Stimulated activated CD8-positive, alpha-beta memory T cell treated with anti-CD3 and anti-CD28 coated beads, Interleukin-12 subunit alpha, Interleukin-12 subunit beta, amount 100 ng/mL, for 24 hours (primary cell): ENCODE data around the gene TLR4.

ENCODE experiments used
- DNase-seq: peaks from one replicate; pipeline ENCODE4 v3.0.0-alpha.2; 2020; ENCODE audit errors: extremely low read depth

The TLR4 gene

DNA sequence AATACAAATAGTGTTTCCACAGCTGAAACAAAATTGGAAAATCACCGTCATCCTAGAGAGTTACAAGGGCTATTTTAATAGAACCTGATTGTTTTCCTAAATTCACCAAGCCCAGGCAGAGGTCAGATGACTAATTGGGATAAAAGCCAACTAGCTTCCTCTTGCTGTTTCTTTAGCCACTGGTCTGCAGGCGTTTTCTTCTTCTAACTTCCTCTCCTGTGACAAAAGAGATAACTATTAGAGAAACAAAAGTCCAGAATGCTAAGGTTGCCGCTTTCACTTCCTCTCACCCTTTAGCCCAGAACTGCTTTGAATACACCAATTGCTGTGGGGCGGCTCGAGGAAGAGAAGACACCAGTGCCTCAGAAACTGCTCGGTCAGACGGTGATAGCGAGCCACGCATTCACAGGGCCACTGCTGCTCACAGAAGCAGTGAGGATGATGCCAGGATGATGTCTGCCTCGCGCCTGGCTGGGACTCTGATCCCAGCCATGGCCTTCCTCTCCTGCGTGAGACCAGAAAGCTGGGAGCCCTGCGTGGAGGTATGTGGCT, at the start of gene TLR4:
Gene TLR4, plus strand, starts transcription at position 380 of the 552 bp plus-strand sequence. Its CDS starts 70 bp downstream, at position 450.
- DNase-seq = no peak

DNA sequence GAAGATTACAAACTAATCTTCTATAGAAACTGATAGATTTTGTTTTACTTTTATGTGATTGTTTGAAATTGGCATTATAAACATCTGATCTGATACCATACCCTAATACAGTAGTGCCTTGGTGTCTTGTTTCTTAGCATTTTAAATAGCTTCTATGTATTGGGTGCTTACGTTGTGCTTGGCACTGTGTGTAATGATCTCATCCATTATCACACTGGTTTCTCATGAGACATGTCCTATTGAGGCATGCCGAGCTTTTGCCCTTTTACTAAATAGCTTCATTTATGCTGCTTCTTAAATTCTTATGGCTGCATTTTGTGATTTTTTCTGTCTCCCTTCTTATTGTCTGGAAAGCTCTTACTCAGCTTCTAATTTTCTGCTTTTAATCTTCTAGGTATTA, 48.2 kb upstream of the TLR4 start:
- no peak for DNase-seq

DNA sequence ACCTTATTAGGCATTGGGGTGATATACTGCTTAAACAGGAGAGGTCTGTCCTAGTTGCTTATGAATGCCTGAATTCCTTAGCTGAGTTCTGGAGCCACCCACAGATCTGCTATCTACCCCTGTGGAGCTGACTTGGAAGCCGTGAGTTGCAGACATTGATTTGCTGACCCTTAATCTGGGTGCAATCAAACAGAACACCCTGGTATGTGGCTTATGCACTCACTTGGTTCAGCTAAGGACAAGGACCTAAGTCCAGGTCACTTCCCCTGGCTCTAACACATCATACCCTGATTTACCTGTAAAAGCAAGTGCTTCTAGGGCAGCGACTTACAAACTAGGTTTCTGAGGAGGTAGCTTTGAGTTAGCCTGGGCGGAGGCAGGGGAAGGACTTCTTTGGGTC, 41.6 kb upstream of the TLR4 start:
- no peak for DNase-seq

DNA sequence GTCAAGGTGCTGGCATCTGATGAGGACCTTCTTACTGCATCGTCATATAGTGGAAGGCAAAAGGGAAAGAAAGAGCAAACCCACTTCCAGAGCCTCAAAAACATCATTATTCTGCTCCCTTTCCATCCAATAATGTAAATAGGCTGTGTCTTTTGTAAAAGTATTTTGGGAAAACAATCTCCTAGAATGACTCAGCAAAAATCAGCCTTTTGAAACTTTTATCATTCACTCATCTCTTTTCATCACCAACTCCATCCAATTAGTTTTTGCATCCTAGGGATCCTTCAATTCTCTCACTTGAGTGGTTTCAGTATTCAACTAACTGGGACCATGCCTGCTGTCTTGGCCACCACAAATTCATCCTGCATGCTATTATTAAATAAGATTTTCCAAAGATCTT, 39.8 kb upstream of the TLR4 start:
- DNase-seq = no peak

DNA sequence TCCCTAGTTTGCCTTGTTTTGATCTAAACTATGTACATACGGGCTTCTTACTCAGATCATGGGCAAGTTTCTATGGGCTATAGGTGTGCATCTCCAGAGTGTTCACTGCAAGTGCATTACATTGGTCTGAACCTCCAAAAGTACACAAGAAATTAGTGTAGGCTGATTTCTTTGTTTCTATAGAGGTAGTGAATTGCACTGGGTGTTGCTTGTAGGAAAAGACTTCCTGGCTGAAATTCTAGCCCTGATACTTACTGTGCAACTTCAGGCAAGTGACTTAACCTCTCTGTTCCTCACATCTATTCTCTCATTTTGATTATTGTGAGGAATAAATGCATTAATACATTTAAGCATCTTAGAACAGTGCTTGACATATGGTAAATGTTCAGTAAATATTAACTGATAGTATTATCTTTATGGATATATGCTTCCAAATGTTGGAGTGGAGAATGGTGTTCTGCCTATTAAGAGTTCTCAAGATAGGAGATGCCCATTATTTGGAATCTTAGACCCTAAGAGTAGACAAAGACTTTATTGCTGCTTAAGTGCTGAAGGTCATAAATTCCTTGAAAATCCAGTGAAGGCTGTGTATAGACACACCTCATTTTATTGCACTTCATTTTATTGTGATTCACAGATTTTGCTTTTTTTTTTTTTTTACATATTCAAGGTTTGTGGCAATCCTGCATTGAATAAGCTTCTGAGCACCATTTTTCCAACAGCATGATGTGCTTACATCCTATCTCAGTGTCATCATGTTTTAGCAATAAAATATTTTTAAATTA, 38.4 kb upstream of the TLR4 start:
- DNase-seq = no peak

DNA sequence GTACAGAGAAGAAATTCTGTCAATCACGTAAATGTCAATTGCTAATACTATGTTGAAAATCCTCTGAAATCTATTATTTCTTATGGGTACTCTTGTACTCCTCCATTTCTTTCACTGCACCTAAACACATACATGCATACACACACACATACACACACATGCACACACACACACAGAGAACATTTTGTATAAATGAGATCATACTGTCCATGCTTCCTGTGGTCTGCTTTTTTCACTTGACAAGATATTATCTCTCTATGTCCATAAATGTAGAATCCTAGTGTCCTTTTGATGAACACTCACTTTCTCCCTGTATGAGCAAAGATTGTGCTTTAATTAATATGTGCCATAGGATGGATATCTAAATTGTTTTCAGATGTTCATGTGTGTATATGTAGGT, 32.7 kb upstream of the TLR4 start:
- no peak for DNase-seq

DNA sequence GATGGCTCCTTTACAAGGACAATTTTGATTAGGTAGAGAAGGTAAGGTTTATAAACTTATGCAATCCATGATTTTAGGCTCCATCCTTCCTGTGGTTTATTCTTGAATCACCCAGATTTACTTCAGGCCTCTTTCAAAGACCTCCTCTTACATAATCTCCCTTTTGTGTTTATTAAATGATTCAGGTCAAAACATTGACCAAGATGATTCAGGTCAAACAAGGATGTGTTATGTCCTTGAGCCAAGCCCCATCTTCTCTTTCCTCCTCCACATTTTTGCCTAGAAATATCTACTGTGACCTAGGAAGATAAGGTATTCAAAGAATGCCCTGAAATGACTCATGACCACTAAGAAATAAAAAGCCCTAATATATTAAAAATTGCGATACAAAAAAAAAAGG, 31.8 kb upstream of the TLR4 start:
- no peak for DNase-seq

DNA sequence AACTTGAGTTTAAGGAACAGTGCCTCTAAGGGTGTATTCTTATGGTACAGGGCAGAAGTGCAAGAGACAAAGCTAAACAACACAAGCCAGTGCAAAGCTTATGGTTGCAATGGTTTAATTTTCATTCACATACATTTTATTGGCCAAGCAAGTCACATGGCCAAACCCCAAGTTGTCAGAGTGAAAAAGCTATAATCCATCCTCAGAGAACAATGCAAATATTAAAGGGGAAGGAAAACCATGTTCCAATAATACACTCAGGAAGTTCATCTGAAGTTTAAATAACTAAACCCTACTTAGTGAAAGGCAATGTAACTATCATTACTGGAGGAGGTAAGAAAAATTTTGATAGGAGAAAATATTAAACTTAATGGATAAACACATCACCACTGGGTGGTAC, 26.6 kb upstream of the TLR4 start:
- DNase-seq = no peak

DNA sequence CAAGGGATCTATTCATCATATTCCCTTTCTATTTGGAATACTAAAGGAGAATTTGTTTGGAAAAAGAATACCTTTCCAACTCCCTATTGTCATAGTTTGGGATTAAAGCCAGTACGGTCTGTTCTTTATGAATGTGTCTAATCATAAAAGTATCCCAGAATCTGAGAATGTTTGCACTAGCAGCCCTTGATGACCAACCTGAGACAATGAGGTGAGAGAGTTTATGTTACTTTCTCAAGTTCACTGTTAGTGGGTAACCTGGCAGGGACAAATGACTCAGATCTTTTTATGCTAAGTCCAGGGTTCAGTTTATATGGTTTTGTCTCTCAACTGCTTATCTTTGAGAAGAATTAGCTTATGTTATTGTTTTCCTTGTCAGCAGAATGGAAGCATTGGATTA, 25.3 kb upstream of the TLR4 start:
- no peak for DNase-seq

DNA sequence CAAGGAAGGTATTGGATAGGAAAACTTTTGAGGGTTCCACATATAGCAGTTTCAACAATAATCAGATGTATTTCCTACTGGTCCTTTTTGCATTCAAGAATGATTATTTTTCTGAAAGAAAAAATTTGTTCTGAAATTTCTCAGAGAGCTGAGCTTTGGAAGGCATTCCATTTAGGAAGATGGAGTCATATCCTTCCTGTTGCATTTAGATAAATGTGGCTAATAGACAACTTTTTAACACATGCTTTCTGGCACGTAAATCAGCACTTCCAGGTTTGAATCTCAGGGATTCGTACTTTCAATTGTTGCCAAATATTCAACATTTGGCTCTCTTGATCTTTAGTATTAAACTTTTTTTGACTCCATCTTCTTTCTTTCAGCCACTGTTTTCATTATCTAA, 24.8 kb upstream of the TLR4 start:
- no peak for DNase-seq

DNA sequence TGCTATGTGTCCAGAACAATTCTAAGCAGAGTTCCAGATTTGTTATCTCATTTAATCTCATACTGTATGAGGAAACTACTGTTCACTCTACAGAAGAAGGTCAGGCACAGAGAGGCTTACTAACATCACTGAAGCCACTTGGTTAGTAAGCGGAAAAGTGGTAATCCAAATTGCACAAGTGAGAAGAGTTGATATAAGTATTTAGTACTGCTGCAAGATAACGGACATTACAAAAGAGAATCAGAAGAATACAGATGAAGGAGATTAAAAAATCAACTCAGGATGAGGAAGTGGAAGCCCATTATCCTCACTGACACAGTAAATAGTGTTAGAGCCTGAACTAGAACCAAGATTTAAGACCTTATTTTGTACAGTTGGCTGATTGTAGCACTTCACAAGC, 22.3 kb upstream of the TLR4 start:
- no peak for DNase-seq

DNA sequence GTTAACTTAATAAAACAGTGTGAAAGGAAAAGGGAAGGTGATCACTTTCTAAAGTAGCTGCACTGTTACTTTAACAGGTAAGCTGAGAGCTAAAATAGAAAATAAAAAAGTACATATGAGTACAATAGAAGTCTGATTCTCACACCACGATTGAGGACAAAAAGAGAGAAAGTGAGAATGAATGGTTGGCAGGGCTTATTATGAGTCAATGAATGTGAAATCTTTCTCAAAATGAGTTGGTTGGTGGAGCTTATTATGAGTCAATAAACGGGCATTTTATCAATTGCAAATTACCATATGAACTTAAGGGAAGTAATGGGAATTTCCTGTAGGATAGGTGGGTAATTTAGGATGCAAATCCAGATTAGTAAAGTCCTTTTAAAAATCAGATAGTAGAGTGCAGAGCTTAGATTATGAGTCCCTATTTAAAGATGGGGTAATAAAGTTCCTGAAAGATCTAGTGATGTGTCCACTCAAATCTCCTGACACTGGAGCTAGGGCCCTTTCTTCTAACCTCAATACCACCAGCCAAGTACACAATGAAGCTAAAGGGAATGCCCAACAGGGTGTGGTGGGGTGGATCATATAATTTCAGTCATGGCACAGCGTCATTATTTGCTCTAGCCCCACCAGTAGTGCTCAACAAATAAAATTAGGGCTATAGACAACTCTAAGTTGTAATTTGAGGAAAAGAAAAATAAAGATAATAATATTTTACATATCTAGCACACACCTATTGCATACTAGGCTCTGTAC, 21.1 kb upstream of the TLR4 start:
- DNase-seq = no peak

DNA sequence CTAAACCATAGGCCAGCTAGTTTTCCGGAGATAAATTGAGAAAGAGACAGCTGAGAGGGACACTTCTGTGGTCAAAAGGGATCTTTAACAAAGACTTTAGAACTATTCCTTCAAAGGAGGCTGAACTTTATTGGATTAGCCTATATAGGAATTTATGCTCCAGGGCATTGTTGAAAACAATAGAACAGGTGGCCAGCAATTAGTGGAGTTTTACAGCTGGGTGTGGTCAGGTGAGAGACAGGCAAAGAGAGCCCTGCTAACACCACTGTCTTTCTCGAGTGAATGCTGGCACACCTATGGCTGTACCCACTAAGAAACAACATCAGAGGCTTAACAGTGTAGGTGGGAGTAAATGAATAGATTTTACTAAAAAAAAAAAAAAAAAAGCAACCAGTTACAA, 16.7 kb upstream of the TLR4 start:
- no peak for DNase-seq

DNA sequence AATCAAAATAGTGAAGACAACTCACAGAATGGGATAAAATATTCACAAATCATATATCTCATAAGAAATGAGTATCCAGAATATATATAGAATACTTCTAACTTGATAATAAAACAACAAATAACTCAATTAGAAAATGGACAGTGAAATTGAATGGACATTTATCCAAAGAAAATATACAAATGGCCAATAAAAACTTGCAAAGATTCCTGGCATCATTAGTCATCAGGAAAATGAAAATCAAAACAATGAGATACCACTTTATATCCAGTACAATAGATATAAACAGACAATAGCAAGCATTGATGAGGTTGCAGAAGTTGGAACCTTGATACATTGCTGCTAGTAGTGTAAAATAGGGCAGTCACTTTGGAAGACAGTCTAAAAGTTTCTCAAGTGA, 12.8 kb upstream of the TLR4 start:
- DNase-seq = no peak

DNA sequence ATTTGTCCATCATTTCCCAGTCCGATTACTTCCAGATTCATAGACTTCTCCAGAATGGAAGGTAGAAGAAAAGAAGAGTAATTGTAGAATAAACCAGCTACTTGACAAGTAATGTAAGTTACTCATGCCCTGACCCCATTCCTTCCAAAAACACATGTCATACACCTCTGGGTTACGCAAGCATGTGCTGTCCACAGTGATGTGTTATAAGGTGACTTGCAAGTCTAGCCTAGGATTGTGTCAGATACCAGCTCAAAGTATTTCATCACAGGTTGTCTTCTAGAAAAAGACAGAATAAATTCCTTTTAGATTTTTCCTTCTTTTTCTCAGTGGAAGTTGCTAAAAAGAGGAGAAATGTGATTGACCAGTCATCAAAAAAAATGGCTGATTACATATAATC, 8.0 kb upstream of the TLR4 start:
- no peak for DNase-seq

DNA sequence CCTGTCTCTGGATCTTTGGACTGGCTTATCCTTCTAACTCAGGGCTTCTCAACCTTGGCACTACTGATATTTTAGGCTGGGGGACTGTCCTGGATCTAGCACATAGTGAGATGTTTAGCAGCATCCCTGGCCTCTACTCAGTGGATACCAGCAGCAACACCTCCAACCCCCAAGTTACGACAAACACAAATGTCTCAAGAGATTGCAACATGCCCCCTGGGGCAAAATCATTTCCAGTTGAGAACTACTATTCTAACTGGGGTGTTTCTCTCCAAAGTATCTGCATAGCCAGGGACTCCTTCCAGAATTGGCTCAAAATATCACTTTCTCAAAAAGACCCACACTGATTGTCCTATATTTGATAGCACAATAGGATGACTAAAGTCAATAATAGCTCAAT, 7.2 kb upstream of the TLR4 start:
- DNase-seq = no peak

DNA sequence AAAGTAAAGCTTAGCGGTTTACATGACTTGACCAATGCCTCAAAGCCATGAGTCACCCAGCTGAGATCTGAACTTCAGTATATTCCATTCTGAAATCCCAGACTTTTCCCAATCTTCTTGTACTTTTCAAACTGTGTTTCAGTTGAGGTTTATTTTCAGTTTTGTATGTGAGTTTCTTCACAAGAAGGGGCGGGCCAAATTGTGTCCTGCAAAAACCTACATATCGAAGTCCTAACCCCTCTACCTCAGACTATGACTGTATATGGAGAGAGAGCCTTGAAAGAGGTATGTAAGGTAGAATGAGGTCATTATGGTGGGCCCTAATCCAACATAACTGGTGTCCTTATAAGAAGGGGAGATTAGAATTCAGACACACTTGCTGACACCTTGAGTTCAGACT, 666 bp upstream of the TLR4 start:
- DNase-seq = no peak

DNA sequence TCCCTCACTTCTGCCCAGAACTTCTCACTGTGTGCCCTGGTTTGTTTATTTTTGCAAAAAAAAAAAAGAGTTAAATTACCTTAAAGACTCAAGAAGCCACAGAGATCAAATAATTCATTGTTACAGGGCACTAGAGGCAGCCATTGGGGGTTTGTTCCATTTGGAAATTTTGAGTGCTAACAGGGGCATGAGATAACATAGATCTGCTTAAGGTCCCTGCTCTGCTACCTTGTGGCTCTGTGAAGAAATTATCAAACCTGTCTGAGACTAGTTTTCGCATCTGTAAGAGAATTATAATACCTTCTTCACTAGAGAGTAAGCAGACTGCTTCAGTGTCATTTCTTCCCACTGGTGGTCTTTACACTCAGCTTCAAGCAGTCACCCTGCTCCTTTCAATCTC, 394 bp downstream of the TLR4 start:
- no peak for DNase-seq

DNA sequence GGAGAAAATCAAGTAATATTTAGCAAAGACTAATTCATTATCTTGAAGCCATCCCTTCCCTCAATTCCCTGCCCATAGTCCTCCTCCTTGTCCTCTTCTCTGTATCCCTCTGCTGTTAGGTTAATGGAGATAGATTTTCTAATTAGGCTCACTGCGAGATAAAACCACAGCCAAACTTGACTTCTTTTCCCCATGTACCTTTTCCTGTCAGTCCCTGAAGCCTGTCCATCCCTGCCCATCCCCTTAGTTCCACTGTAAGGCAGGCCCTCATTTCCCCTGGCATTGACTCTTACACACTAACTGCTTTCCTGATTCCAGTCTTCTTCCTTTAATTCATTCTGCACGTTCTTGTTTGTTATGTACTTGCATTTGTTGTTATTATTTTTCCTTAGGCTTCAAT, 1.2 kb downstream of the TLR4 start:
- DNase-seq = no peak

DNA sequence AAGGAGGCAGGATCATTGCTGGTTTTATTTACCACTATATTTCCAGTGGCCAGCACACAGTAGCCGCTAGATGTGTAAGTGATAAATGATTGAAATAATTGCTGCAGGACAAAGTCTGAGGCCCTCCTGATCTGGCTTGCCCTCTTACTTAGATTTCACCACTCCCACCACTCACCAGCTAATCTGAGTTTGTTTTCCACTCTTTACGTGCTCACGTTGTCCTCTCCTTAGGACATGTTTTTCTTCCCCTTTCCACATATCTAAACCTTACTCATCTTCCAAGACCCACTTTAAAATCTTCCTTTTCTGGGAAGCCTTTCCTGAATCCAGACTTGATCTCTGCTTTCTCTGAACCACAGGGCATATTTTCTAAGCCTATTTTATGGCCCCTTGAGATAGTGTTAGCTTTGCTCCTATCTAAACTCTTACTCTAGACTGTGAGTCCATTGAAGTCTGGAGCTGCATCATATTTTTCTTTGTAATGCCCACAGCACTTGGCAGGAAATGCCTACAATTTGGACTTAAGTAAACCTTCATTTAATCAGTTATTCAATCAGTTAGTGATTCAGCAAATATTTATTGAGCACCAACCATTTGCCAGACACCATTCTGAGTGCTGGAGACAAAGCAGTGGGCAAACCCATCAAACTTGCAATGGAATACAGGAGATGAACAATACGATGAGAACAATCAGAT, 2.4 kb downstream of the TLR4 start:
- DNase-seq = no peak

DNA sequence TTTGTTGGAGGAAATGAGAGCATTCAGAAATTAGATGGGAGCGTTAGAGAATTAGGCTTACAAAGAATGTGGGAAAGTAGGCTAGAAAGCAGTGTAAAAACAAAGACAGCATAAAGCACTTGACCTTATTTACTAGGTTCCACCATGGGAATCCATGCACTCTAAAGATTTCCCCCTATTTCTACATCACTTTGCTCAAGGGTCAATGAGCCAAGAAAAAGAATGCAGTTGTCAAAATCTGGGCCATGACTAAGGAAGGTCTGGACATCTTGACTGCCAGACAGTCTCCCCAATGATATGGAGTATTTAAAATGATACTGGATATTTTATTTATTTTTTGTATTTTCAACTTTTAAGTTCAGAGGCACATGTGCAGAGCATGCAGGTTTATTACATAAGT, 3.4 kb downstream of the TLR4 start:
- no peak for DNase-seq

DNA sequence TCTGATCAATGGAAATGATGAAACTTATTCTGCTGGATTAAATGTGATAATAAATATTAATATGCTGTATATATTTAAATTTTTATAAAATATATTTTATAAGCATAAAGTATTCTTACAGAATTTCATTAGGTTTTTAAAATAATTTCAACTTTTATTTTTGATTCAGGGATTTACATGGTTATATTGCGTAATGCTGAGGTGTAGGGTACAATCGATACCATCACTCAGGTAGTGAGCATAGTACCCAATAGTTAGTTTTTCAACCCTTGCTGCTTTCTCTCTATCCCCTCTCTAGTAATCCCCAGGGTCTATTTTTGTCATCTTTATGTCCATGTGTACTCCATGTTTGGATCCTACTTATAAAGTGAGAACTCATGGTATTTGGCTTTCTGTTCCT, 5.7 kb downstream of the TLR4 start:
- DNase-seq = no peak

DNA sequence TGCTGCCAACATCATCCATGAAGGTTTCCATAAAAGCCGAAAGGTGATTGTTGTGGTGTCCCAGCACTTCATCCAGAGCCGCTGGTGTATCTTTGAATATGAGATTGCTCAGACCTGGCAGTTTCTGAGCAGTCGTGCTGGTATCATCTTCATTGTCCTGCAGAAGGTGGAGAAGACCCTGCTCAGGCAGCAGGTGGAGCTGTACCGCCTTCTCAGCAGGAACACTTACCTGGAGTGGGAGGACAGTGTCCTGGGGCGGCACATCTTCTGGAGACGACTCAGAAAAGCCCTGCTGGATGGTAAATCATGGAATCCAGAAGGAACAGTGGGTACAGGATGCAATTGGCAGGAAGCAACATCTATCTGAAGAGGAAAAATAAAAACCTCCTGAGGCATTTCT, 10.1 kb downstream of the TLR4 start:
- no peak for DNase-seq
